Measurements from ENCODE around the gene LST1.

GRCh38 chr6:31558318-31558625, 27.8 kb upstream of the LST1 start:
- TF ChIP-seq CTCF (IDR thresholded peaks at IDR 0.05) (no peak), SIN3A (IDR thresholded peaks at IDR 0.05; ENCODE audit: borderline replicate concordance, insufficient read depth, low read depth, low read length) (no peak), REST (IDR thresholded peaks at IDR 0.05; ENCODE audit: insufficient read depth in 1 of 2, low read depth in 2 of 2, low read length in 1 of 2) (no peak), POLR2AphosphoS5 (IDR thresholded peaks at IDR 0.05; ENCODE audit: low read depth, low read length) (no peak)
